Loucy (cell line): ENCODE data around the gene COQ10B.

Experiments used
- CTCF ChIP-seq: fragments of 200-600 bp; sonication (generic); conservative IDR thresholded peaks from 2 replicates; pipeline ENCODE4 v1.5.1; 2014; ENCODE audit warnings: mild to moderate bottlenecking, antibody characterized with exemption, low read length
- EZH2phosphoT487 ChIP-seq: fragments of 200-600 bp; IDR thresholded peaks from 2 replicates; pipeline ENCODE4 v1.6.1; 2018; ENCODE audit warnings: antibody characterized with exemption, mild to moderate bottlenecking, moderate library complexity, borderline replicate concordance

DNA sequence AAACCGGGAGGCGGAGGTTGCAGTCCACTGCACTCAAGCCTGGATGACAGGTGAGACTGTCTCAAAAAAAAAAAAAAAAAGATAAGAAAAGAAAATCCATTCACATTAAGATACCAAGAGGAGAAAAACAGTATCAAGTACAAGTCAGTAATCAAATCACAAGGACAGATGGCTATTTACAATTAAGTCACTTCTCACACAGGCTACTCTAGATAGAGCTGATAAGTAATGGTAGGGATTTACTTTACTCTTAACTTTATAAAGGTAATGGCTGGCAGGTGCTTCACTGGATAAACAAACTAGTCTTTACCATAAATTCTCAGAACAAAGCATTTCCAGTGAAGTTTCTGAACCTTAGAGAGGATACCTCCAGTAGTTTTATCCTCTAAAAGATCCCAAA, 30.0 kb upstream of the COQ10B start:
- TF ChIP-seq CTCF (no peak), EZH2phosphoT487 (no peak)
